Measurements from ENCODE around the gene NEK10.

The NEK10 gene

DNA sequence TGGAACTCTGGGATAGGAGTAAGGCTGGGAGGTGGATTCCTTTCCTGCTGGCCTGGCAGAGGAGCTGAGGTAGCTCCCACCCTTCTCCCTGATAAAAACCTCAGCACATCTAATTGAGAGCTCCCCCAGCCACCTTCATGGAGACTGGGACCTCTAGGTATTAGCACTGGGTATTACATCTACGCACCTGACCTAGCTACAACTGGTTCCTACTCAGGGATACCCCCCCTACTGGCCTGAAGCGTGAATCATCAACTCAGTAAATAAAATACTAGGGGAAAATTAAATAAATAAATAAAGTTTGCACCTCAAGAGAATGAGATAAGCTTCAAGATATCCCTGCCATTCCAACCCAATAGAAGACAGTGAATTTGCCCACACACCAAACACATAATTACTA is 140.4 kb downstream of the NEK10 start:
- DNase-seq (ENCODE audit: low spot score): no peak

GRCh38 chr3:27224197-27224596 is 145.0 kb downstream of the NEK10 start:
- no peak for DNase-seq (ENCODE audit: low spot score)

DNA sequence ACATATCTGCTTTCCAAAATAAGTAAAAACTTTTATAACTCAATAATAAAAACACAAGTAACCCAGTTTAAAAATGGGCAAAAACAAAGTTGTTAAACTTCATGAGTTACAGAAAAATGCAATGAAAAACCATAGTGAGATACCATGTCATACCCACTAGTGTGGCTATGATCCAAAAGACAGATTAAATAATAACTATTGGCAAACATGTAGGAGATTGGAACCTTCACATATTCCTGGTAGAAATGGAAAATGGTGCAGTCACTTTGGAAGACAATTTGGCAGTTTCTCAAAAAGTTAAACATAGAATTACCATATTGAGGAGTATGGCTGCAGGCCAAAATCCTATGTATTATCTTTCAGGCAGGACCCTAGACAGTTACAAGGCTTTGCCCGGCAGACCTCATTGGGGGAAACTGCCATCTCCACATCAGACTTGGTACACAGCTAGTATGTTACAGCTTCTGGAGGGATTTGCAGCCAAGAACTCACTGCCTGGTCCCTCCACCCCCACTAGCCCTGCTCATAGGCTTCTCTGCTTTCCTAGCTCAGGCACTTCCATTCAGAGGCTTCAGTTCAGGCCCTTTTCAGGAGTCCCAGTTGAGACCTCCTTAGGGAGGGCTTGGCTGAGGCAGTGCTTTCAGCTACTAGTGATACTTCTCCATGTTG is 147.8 kb downstream of the NEK10 start:
- no peak for DNase-seq (ENCODE audit: low spot score)

- no peak for DNase-seq (ENCODE audit: low spot score)
Observed at GRCh38 chr3:27220166-27220565, 149.0 kb downstream of the NEK10 start.

DNA sequence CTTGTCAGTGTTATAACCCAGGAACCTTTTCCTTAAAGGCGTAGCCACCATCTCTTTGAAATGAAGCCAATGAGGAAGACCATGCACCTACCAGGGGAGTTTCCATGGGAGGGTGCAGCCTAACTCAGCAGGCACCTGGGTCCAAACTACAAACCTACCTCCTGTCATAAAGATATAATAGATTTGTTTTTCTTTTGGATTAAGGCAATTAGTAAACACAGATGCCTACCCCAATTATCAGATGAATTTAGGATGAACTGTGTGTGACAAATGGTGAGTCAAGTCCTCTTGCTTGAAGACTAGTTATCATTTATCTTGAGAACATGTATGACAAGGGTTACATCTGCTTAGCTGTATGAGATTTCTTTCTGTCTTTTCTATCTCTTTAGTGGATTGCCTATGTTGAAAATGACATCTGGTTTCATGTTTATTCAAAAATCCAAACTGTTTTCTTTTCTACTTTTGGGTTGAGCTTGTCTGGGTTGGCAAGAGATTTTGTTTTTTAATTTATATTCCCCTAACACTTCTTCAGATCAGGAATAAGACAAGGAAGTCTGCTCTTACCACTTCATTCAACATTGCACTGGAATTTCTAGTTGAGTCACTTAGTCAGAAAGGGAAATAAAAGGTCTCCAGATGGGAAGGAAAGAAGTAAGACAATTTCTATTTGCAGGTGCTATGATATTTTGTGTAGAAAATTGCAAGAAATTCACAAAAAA is 149.9 kb downstream of the NEK10 start:
- no peak for DNase-seq (ENCODE audit: low spot score)

DNA sequence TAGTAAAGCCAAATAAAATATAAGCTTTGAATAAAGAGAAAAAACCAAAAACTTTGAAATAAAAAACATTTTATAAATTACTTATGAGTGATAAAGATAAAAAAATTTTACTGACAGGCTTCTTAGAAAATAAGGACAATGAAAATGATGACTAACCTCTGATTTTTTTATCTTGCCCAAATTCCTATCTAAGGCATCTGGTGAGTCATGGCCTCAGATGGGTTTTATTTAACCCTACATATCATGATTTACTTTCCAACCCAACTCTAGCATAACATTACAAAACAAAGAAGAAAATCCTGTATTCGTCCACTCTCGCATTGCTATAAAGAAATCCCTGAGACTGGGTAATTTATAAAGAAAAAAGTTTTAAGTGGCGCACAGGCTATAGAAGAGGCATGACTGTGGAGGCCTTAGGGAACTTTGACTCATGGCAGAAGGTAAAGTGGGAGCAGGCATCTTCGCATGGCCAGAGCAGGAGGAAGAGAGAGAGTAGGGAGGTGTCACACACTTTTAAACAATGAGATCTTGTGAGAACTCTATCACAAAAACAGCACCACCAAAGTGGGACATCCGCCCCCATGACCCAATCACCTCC is 152.1 kb downstream of the NEK10 start:
- no peak for DNase-seq (ENCODE audit: low spot score)

DNA sequence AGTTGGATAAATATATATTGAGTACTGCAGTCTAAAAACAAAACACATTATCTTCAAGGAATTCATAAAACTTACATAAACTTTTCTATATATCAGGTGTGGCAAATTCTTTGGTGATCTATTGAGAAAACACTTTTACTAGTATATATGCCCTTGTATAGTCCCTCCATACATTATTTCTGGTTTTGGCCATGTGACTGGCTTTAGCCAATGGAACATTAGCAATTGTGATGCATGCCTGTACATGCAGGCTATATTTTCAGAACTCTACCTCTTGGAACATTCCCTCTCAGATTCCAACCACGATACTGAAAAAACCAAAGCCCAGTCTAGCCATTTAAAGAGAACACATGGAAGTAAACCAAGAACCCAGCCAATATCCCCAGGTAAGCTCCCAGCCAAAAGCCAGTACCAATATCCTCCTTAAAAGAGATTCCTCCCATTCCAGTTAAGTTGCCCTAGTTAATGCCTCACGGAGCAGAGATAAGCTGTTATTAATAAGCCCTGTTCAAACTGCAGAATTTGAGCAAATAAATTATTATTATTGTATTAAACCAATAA is 152.8 kb downstream of the NEK10 start:
- DNase-seq (ENCODE audit: low spot score): no peak

- DNase-seq (ENCODE audit: low spot score): no peak
Observed at GRCh38 chr3:27213450-27213849, 155.7 kb downstream of the NEK10 start.

GRCh38 chr3:27209617-27210264 is 159.4 kb downstream of the NEK10 start:
- DNase-seq (ENCODE audit: low spot score): no peak

DNA sequence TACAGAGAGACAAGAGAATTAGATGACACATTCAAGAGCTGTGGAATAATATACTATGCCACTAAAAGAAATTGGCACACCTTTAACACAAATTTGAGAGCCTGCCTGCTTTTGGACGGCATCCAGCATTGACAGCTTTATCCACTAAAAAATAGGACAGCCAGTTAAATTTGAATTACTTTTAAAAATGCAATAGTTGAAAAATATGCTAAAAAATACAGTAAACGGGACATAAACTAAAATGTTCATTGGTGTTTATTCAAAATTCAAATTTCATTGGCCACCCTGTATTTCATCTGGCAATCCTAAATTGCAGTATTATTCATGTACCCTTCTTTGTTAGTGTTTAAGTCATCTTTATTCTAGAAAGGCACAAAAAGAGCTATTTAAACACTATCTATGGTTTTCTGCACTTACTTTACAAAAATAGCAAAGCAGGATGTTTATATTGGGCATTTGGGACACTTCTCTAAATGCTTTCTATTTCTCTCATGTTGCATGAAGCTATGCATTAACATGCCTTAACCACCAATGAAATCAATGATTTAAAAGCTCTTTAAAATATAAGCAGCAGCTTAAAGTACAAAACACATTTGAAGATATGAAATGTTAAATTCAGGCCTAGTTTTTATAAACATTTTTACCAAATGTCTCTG is 160.1 kb downstream of the NEK10 start:
- no peak for DNase-seq (ENCODE audit: low spot score)

- no peak for DNase-seq (ENCODE audit: low spot score)
Observed at GRCh38 chr3:27202959-27203358, 166.2 kb downstream of the NEK10 start.

GRCh38 chr3:27201492-27201891 is 167.7 kb downstream of the NEK10 start:
- DNase-seq (ENCODE audit: low spot score): no peak

GRCh38 chr3:27200721-27201489 is 168.3 kb downstream of the NEK10 start:
- no peak for DNase-seq (ENCODE audit: low spot score)

DNA sequence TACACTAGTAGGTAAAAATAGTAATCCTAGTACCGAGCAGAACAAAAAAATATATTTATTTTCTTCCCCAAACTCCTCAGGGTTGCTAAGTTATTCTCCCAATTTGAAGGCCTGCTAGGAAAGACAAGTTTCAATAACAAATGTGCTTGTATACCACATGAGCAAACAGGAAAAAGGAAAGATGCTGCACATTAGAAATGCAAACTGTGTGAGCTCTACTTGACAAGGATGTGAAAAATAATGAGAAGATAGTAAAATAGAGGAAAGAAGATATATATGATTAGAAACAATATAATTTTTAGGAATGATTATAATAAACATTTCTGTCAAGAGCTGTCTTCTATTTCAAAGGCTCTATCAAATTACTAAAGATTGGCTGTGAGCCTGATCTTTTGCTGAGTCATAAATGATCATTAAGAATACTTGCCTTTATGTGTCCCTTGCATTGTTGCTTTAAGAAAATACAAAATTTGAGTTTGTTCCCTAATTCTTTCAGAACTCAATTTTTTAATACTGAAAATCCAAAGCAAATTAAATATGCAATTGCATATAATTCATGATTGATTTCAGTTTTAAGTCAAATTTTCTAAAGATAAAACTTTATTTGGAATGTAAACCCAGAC is 174.2 kb downstream of the NEK10 start:
- no peak for DNase-seq (ENCODE audit: low spot score)

DNA sequence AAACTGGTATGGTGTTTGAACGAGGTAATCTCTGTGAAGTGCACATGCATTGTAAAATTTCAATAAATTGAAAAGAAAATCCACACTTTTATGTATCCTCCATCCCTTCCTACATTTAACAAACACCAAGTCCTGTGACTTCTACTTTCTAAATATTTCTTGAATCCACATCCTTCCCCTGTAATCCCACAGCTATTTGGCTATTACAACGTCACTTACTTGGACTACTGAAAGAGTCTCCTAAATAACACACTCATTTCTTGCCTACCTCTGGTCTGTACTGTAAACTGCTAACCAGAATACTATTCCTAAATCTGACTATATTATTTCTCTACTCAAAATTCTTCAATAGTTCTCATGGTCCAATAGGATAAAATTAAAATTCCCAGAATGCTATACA is 176.1 kb downstream of the NEK10 start:
- DNase-seq (ENCODE audit: low spot score): no peak

GRCh38 chr3:27186013-27186412 is 183.2 kb downstream of the NEK10 start:
- no peak for DNase-seq (ENCODE audit: low spot score)

DNA sequence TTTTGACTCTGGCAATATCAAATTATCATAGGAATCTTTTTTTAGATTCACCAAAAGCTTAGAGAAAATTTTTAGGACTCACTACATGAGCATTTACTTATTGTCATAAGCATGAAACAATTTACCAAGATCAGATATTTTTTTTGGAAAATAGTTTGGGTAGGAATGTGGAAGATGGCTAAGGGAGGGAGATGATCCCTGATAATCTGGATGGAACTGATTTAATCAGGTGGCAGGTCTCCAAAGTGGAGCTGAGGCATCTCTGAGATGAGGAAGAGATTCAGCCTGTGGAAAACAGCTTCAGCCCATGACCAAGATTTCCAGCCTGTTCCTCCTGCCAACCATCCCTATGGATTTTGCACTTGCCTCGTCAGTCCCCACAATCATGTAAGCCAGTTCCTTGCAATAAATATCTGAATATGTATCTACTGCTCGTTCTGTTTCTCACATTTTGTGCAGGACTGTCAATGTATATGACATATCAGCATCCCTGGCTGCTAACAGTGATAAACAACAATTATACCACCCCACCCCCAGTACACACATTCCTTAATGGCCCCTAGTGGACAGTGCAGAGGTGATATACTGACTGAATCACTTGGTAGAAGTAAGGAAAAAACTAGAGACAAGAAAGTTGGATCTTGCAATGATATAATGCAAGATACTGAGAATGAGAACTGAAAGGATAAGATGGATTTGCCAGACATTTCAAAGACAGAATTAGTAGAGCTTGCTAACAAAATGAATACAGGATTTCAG is 183.8 kb downstream of the NEK10 start:
- DNase-seq (ENCODE audit: low spot score): no peak

DNA sequence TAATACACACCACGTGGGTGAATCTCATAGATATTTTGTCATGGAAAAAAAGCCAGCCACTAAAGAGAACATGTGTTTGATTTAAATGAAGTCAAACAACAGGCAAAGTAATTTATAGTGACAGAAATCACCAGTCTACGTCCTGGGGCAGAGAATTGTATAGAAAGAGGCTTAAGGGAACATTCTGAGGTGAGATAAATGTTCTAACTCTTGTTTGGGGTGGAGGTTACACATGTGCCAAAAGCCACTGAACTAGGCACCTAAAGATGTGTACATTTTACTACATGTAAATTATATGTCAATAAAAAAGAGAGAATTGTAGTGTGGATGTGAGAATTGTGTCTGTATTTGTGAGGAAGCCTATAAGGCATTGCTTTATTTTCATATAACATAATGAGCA is 184.9 kb downstream of the NEK10 start:
- no peak for DNase-seq (ENCODE audit: low spot score)

GRCh38 chr3:27176256-27176655 is 192.9 kb downstream of the NEK10 start:
- no peak for DNase-seq (ENCODE audit: low spot score)

DNA sequence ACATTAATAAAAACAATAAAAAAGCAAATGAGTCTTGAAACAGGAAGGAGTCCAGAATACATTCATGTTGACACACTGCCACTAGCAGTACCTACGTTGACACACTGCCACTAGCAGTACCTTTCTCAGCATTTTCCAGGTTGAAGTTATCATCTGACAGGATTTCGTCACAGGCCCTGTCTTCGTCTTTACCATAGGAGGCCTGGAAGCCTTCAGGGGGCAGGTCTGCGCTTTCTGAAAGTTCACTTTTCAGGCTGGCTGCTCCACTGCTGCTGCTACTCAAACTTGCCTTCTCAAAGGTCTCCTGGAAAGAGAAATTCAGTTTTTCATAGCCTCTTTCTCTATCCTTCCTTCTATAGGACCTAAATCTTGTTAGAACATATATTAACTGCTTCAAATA is 194.7 kb downstream of the NEK10 start:
- no peak for DNase-seq (ENCODE audit: low spot score)

Measured in CD4-positive, alpha-beta T cell treated with Interleukin-15 for 4 hours (primary cell).